NCI-H1092 treated with DMSO at 0.1 percent for 48 hours (cell line): ENCODE data around the gene SAMD9.
"Not testable (repeated sequence)": the region's sequence is repeated elsewhere in the genome, so short reads cannot be mapped to it uniquely, and the experiment has no call there.

Experiments
- DNase-seq: peaks from one replicate; lab custom pipeline; 2025; lab: John Stamatoyannopoulos, UW

The SAMD9 gene

GRCh38 chr7:93120592-93121549 is 3.1 kb upstream of the SAMD9 start:
- DNase-seq, result no peak

- no peak for DNase-seq
Measured at GRCh38 chr7:93119191-93119905, 1.6 kb upstream of the SAMD9 start.

- no peak for DNase-seq
Measured at GRCh38 chr7:93117327-93117726, 452 bp downstream of the SAMD9 start.

- no peak for DNase-seq
Measured at GRCh38 chr7:93115796-93116195, 2.0 kb downstream of the SAMD9 start.

- DNase-seq, result no peak
Measured at GRCh38 chr7:93108003-93108402, 9.8 kb downstream of the SAMD9 start.

GRCh38 chr7:93097388-93097787 is 20.4 kb downstream of the SAMD9 start:
- no peak for DNase-seq

GRCh38 chr7:93092757-93093370 is 24.9 kb downstream of the SAMD9 start:
- DNase-seq, result no peak

GRCh38 chr7:93073357-93073756 is 44.4 kb downstream of the SAMD9 start:
- not testable (repeated sequence) for DNase-seq

GRCh38 chr7:93062599-93062998 is 55.2 kb downstream of the SAMD9 start:
- no peak for DNase-seq

GRCh38 chr7:93060865-93061264 is 56.9 kb downstream of the SAMD9 start:
- no peak for DNase-seq

- DNase-seq, result no peak
Measured at GRCh38 chr7:93060025-93060424, 57.8 kb downstream of the SAMD9 start.

- not testable (repeated sequence) for DNase-seq
Measured at GRCh38 chr7:93056621-93057020, 61.2 kb downstream of the SAMD9 start.

- peak; percentile 80 for DNase-seq
Measured at GRCh38 chr7:93055543-93056107, 62.2 kb downstream of the SAMD9 start.

GRCh38 chr7:93054975-93055374 is 62.8 kb downstream of the SAMD9 start:
- DNase-seq, result no peak

GRCh38 chr7:93053949-93054943 is 63.5 kb downstream of the SAMD9 start:
- DNase-seq, result no peak

- no peak for DNase-seq
Measured at GRCh38 chr7:93053209-93053948, 64.4 kb downstream of the SAMD9 start.

- DNase-seq, result no peak
Measured at GRCh38 chr7:93051660-93052059, 66.1 kb downstream of the SAMD9 start.
